CD8-positive, alpha-beta memory T cell (primary cell): ENCODE results near the gene TNS1. TPM values are rescaled to one million over a fixed set of nuclear protein-coding genes. Genes with fewer than 3 reads are reported as not detected.

Experiments
- CTCF ChIA-PET: fragments of 350-600 bp; sonication (Branson Sonifier 250); formaldehyde crosslinking; loops from one replicate; lab custom pipeline; 2021; ENCODE audit warnings: antibody characterized with exemption; lab: Charles Lee
- POLR2A ChIA-PET: fragments of 350-600 bp; sonication (Branson Sonifier 250); formaldehyde crosslinking; loops from one replicate; lab custom pipeline; 2021; ENCODE audit warnings: antibody characterized with exemption; lab: Charles Lee
- DNase-seq, 5 donors: peaks; one replicate each; pipeline versions ENCODE4 v3.0.0 to v3.0.0-alpha.2; 2020 to 2022; ENCODE audit warnings: mixed read lengths in 1 of 5
- H3K27ac ChIP-seq: one replicate; pipeline ENCODE4 v1.7.0; 2013; ENCODE audit warnings: low read depth, mild to moderate bottlenecking, low read length, moderate library complexity
- H3K27me3 ChIP-seq: 2 replicates; pipeline ENCODE4 v1.7.0; 2013; ENCODE audit warnings: low read length, mild to moderate bottlenecking; ENCODE audit not compliant: insufficient read depth, poor library complexity, severe bottlenecking
- H3K36me3 ChIP-seq: 2 replicates; pipeline ENCODE4 v1.7.0; 2013; ENCODE audit warnings: mild to moderate bottlenecking, low read length, moderate library complexity; ENCODE audit not compliant: insufficient read depth
- H3K4me1 ChIP-seq: 2 replicates; pipeline ENCODE4 v1.7.0; 2013; ENCODE audit warnings: mild to moderate bottlenecking, low read length, moderate library complexity; ENCODE audit not compliant: insufficient read depth
- H3K4me3 ChIP-seq: 2 replicates; pipeline ENCODE4 v1.7.0; 2013; ENCODE audit warnings: mild to moderate bottlenecking, low read length
- H3K9me3 ChIP-seq: 2 replicates; pipeline ENCODE4 v1.7.0; 2013; ENCODE audit warnings: mild to moderate bottlenecking, low read length
- H3K27ac Mint-ChIP-seq, 8 donors: one replicate each; pipeline ENCODE4 v1.8.0; 2020 to 2021; ENCODE audit warnings: mixed read lengths in 8 of 8, mild to moderate bottlenecking in 6 of 8, inconsistent platforms in 3 of 8, moderate library complexity in 3 of 8
- H3K27me3 Mint-ChIP-seq, 2 donors: one replicate each; pipeline ENCODE4 v1.8.0; 2020 to 2021; ENCODE audit warnings: mixed read lengths in 2 of 2, mild to moderate bottlenecking in 1 of 2, moderate library complexity in 1 of 2
- H3K36me3 Mint-ChIP-seq, 3 donors: one replicate each; pipeline ENCODE4 v1.8.0; 2020 to 2021; ENCODE audit warnings: mixed read lengths in 3 of 3, inconsistent platforms in 1 of 3, mild to moderate bottlenecking in 1 of 3
- H3K4me1 Mint-ChIP-seq, 3 donors: one replicate each; pipeline ENCODE4 v1.8.0; 2020 to 2021; ENCODE audit warnings: mixed read lengths in 3 of 3, inconsistent platforms in 1 of 3, mild to moderate bottlenecking in 1 of 3
- H3K4me3 Mint-ChIP-seq, 7 donors: one replicate each; pipeline ENCODE4 v1.8.0; 2020 to 2021; ENCODE audit warnings: mixed read lengths in 7 of 7, mild to moderate bottlenecking in 6 of 7, moderate library complexity in 4 of 7, inconsistent platforms in 2 of 7
- H3K9me3 Mint-ChIP-seq, 5 donors: one replicate each; pipeline ENCODE4 v1.8.0; 2020 to 2022; ENCODE audit warnings: mixed read lengths in 5 of 5, mild to moderate bottlenecking in 3 of 5, moderate library complexity in 2 of 5, inconsistent platforms in 1 of 5
- polyA plus RNA-seq: library from polyadenylated mRNA; unstranded; fragments of 300-500 nt; fragmentation: Illumina TruSeq; gene quantifications from one replicate; pipeline ENCODE4 v1.2.3, GENCODE V29; 2021
- total RNA-seq, 2 experiments: library from RNA; stranded (reverse); gene quantifications; one replicate each; pipeline ENCODE4 v1.2.3, GENCODE V29; 2021

Gene TNS1
- total and polyA plus RNA-seq, 3 experiments from 2014 or later, result 1.1 to 1.8 TPM; not detected in 1

GRCh38 chr2:217851191-217852020 is 151.4 kb downstream of the TNS1 start:
- Mint-ChIP-seq H3K36me3 (no peaks in the 10 kb centered on the region), H3K9me3 (peaks cover 0 to 2% (median 0%) of the 10 kb centered on the region in 5 donors), H3K27me3 (peaks cover 4 to 8% of the 10 kb centered on the region in 2 donors), H3K27ac (no peak overlapping the region), H3K4me1 (no peaks in the 10 kb centered on the region), H3K4me3 (no peak overlapping the region)
- Histone ChIP-seq H3K9me3 (no peaks in the 10 kb centered on the region), H3K36me3 (no peaks in the 10 kb centered on the region), H3K4me1 (no peaks in the 10 kb centered on the region), H3K27me3 (no peaks in the 10 kb centered on the region), H3K27ac (no peak overlapping the region), H3K4me3 (no peak overlapping the region)
- no peak for DNase-seq
- POLR2A ChIA-PET, result no interaction called here
- CTCF ChIA-PET, result no interaction called here

- H3K27ac Mint-ChIP-seq, result peak overlapping the region in 1 of 8 donors; percentile 52
- no peak overlapping the region for H3K4me3 Mint-ChIP-seq
- Histone ChIP-seq H3K9me3 (no peaks in the 10 kb centered on the region), H3K4me1 (no peaks in the 10 kb centered on the region), H3K4me3 (no peak overlapping the region), H3K36me3 (no peaks in the 10 kb centered on the region), H3K27ac (no peak overlapping the region), H3K27me3 (no peaks in the 10 kb centered on the region)
- H3K27me3 Mint-ChIP-seq, result peaks cover 4 to 8% of the 10 kb centered on the region in 2 donors
- peaks cover 0 to 2% (median 0%) of the 10 kb centered on the region in 5 donors for H3K9me3 Mint-ChIP-seq
- H3K36me3 Mint-ChIP-seq, result no peaks in the 10 kb centered on the region
- no peaks in the 10 kb centered on the region for H3K4me1 Mint-ChIP-seq
- DNase-seq, result no peak
- ChIA-PET CTCF (no interaction called here), POLR2A (no interaction called here)
Measured at GRCh38 chr2:217849154-217849975, 153.4 kb downstream of the TNS1 start.

GRCh38 chr2:217848351-217848957 is 154.3 kb downstream of the TNS1 start:
- H3K27ac Mint-ChIP-seq, result no peak overlapping the region
- no peaks in the 10 kb centered on the region for H3K36me3 Mint-ChIP-seq
- POLR2A ChIA-PET, result no interaction called here
- no peaks in the 10 kb centered on the region for H3K4me1 ChIP-seq
- CTCF ChIA-PET, result no interaction called here
- no peaks in the 10 kb centered on the region for H3K36me3 ChIP-seq
- H3K4me3 ChIP-seq, result no peak overlapping the region
- peaks cover 0 to 2% (median 0%) of the 10 kb centered on the region in 5 donors for H3K9me3 Mint-ChIP-seq
- DNase-seq, result no peak
- no peaks in the 10 kb centered on the region for H3K4me1 Mint-ChIP-seq
- H3K9me3 ChIP-seq, result no peaks in the 10 kb centered on the region
- peaks cover 4 to 8% of the 10 kb centered on the region in 2 donors for H3K27me3 Mint-ChIP-seq
- H3K27ac ChIP-seq, result no peak overlapping the region
- no peaks in the 10 kb centered on the region for H3K27me3 ChIP-seq
- peak overlapping the region in 1 of 7 donors; percentile 16 for H3K4me3 Mint-ChIP-seq

- Mint-ChIP-seq H3K27ac (no peak overlapping the region), H3K36me3 (no peaks in the 10 kb centered on the region), H3K9me3 (peaks cover 0 to 2% (median 0%) of the 10 kb centered on the region in 5 donors), H3K27me3 (peaks cover 4 to 5% of the 10 kb centered on the region in 2 donors), H3K4me3 (no peak overlapping the region), H3K4me1 (no peaks in the 10 kb centered on the region)
- H3K36me3 ChIP-seq, result no peaks in the 10 kb centered on the region
- no peaks in the 10 kb centered on the region for H3K27me3 ChIP-seq
- ChIA-PET CTCF (no interaction called here), POLR2A (no interaction called here)
- DNase-seq, result no peak
- no peak overlapping the region for H3K27ac ChIP-seq
- no peaks in the 10 kb centered on the region for H3K4me1 ChIP-seq
- H3K9me3 ChIP-seq, result no peaks in the 10 kb centered on the region
- no peak overlapping the region for H3K4me3 ChIP-seq
Measured at GRCh38 chr2:217847552-217848350, 155.0 kb downstream of the TNS1 start.

- no peak overlapping the region for H3K4me3 Mint-ChIP-seq
- H3K4me1 ChIP-seq, result no peaks in the 10 kb centered on the region
- H3K36me3 Mint-ChIP-seq, result no peaks in the 10 kb centered on the region
- H3K27me3 ChIP-seq, result no peaks in the 10 kb centered on the region
- H3K27ac Mint-ChIP-seq, result no peak overlapping the region
- no peaks in the 10 kb centered on the region for H3K9me3 ChIP-seq
- no peak overlapping the region for H3K27ac ChIP-seq
- no peaks in the 10 kb centered on the region for H3K36me3 ChIP-seq
- H3K4me1 Mint-ChIP-seq, result no peaks in the 10 kb centered on the region
- H3K27me3 Mint-ChIP-seq, result peaks cover 4 to 5% of the 10 kb centered on the region in 2 donors
- H3K4me3 ChIP-seq, result no peak overlapping the region
- no peak for DNase-seq
- ChIA-PET POLR2A (no interaction called here), CTCF (no interaction called here)
- H3K9me3 Mint-ChIP-seq, result peaks cover 0 to 2% (median 0%) of the 10 kb centered on the region in 5 donors
Measured at GRCh38 chr2:217847115-217847514, 155.7 kb downstream of the TNS1 start.

GRCh38 chr2:217846321-217846743 is 156.5 kb downstream of the TNS1 start:
- H3K27me3 ChIP-seq, result no peaks in the 10 kb centered on the region
- no peak overlapping the region for H3K27ac Mint-ChIP-seq
- H3K4me1 ChIP-seq, result no peaks in the 10 kb centered on the region
- peaks cover 4 to 5% of the 10 kb centered on the region in 2 donors for H3K27me3 Mint-ChIP-seq
- H3K36me3 Mint-ChIP-seq, result no peaks in the 10 kb centered on the region
- H3K9me3 ChIP-seq, result no peaks in the 10 kb centered on the region
- ChIA-PET CTCF (no interaction called here), POLR2A (no interaction called here)
- no peak overlapping the region for H3K4me3 ChIP-seq
- H3K27ac ChIP-seq, result no peak overlapping the region
- H3K4me3 Mint-ChIP-seq, result no peak overlapping the region
- peaks cover 0 to 2% (median 0%) of the 10 kb centered on the region in 5 donors for H3K9me3 Mint-ChIP-seq
- H3K36me3 ChIP-seq, result no peaks in the 10 kb centered on the region
- no peak for DNase-seq
- no peaks in the 10 kb centered on the region for H3K4me1 Mint-ChIP-seq

GRCh38 chr2:217845301-217845700 is 157.5 kb downstream of the TNS1 start:
- Mint-ChIP-seq H3K9me3 (peaks cover 0 to 2% (median 0%) of the 10 kb centered on the region in 5 donors), H3K27ac (no peak overlapping the region), H3K4me1 (no peaks in the 10 kb centered on the region), H3K27me3 (peaks cover 2 to 4% of the 10 kb centered on the region in 2 donors), H3K36me3 (no peaks in the 10 kb centered on the region), H3K4me3 (no peak overlapping the region)
- Histone ChIP-seq H3K27ac (no peak overlapping the region), H3K36me3 (no peaks in the 10 kb centered on the region), H3K27me3 (no peaks in the 10 kb centered on the region), H3K4me3 (no peak overlapping the region), H3K9me3 (no peaks in the 10 kb centered on the region), H3K4me1 (no peaks in the 10 kb centered on the region)
- CTCF ChIA-PET, result no interaction called here
- no peak for DNase-seq
- POLR2A ChIA-PET, result no interaction called here
